ENCODE measurements around the gene GRIK5.

DNA sequence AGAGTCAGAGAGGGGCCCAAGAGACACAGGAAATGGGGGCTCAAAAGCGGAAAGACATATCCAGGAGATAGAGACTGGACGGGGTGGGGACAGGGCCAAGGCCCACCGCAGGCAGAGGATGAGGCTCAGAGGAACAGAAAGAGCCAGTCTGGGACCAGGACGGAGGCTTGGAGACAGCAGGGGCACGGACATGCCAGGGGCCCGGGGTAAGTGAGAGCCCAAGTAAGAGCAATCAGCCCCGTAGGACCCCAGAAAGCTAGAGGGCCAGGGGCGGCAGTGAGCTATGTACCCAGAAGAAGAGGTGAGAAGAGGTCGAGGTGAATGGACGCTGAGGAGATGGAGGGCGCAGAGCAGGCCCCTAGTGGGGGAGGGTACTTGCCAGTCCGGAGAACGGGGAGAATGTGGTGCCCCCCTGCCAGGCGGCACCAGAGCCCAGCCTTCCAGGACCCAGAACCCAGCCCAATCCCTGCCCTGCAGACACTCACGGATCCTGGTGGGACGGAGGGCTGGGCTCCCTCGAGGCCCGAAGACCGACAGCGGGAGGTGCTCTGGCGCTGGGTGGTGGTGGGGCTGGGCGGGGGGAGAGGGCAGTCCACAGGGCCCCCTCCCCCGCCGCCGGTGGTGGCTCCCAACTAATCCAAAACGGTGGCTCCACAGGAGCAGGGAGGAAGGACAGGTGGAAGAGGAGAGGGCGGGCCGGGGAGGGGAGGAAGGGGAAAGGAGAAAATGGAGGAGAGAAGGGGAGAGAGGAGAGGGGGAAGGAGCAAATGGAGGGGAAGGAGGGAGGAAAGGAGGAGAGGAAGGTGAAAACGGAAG, 1.0 kb downstream of the GRIK5 start:
- TF ChIP-seq SUZ12 (IDR thresholded peaks at IDR 0.05) (no peak), ZNF384 (IDR thresholded peaks at IDR 0.05) (no peak), FOXA1 (IDR thresholded peaks at IDR 0.05) (no peak), FOXM1 (IDR thresholded peaks at IDR 0.05; ENCODE audit: borderline replicate concordance) (no peak), TARDBP (IDR thresholded peaks at IDR 0.05) (no peak), BHLHE40 (IDR thresholded peaks at IDR 0.05; ENCODE audit: borderline replicate concordance) (no peak), SP1 (IDR thresholded peaks at IDR 0.05) (no peak)
